K562 (cell line): ENCODE data around the gene NELFA. TPM values are rescaled to one million over a fixed set of nuclear protein-coding genes. Genes with fewer than 3 reads are reported as not detected.

ENCODE experiments used
- ATAC-seq: fragments of 200-7000 bp; cut with Tn5 transposase; 3 replicates; pipeline ENCODE4 v1.9.1; 2020; ENCODE audit warnings: moderate library complexity
- BruUV-seq: library from RNA; stranded (reverse); fragments of 400-500 nt; replicated peaks from 2 replicates; lab custom pipeline; 2021; lab: Mats Ljungman, UMichigan
- CTCF ChIA-PET: fragments of 300-600 bp; formaldehyde crosslinking; extraction: SDS; loops from one replicate; lab custom pipeline; 2021; ENCODE audit warnings: low intra/inter-chr PET ratio; lab: Yijun Ruan, JAX
- POLR2A ChIA-PET: fragments of 300-600, 350-650 bp; sonication (Branson Sonifier 250); formaldehyde crosslinking; extraction: SDS; loops from one replicate; lab custom pipeline; 2021; ENCODE audit warnings: antibody characterized with exemption, inconsistent platforms; lab: Yijun Ruan, JAX
- DNase-seq, 4 experiments: peaks; one replicate each; pipeline versions ENCODE4 v3.0.0 to v3.0.0-alpha.2; 2011 to 2018; ENCODE audit warnings: low spot score in 3 of 4, mixed read lengths in 3 of 4; ENCODE audit errors: extremely low read depth in 1 of 4
- FAIRE-seq: peaks from 2 replicates; lab custom pipeline; 2011; peaks lifted over from hg19 to GRCh38; lab: Jason Lieb, UNC
- H2AFZ ChIP-seq: 2 replicates; pipeline ENCODE4 v1.6.0; 2011; ENCODE audit warnings: low read depth, low read length, control low read depth, inconsistent platforms
- H3K27ac ChIP-seq: fragments of 200-600 bp; 3 replicates; pipeline ENCODE4 v1.8.0; 2011; ENCODE audit warnings: low read depth, mild to moderate bottlenecking, control low read depth, inconsistent platforms, low read length, moderate library complexity, mixed read lengths; ENCODE audit errors: extremely low read depth
- H3K27me3 ChIP-seq, 2 experiments: fragments of 300-600 bp in 1 of 2; 2 replicates in 1 of 2; 3 replicates in 1 of 2; pipeline versions ENCODE4 v1.6.0 to v1.8.0; 2011; ENCODE audit warnings: inconsistent platforms in 2 of 2, low read length in 2 of 2, mild to moderate bottlenecking in 1 of 2, mixed read lengths in 1 of 2, moderate library complexity in 1 of 2; ENCODE audit not compliant: control insufficient read depth in 2 of 2, insufficient read depth in 2 of 2
- H3K36me3 ChIP-seq: fragments of 300-600 bp; 3 replicates; pipeline ENCODE4 v1.8.0; 2011; ENCODE audit warnings: mild to moderate bottlenecking, low read length, inconsistent platforms; ENCODE audit not compliant: control insufficient read depth, insufficient read depth
- H3K4me1 ChIP-seq, 2 experiments: fragments of 200-600 bp in 1 of 2; replicated peaks in 1 of 2; 2 replicates in 1 of 2; 3 replicates in 1 of 2; pipeline versions ENCODE4 v1.5.1 to v1.8.0; 2011; ENCODE audit warnings: inconsistent platforms in 2 of 2, low read length in 2 of 2, mild to moderate bottlenecking in 1 of 2, mixed read lengths in 1 of 2, moderate library complexity in 1 of 2; ENCODE audit not compliant: control insufficient read depth in 2 of 2, insufficient read depth in 2 of 2
- H3K4me2 ChIP-seq: 2 replicates; pipeline ENCODE4 v1.6.1; 2011; ENCODE audit warnings: low read length, control low read depth, inconsistent platforms, mixed read lengths; ENCODE audit not compliant: insufficient read depth
- H3K4me3 ChIP-seq: fragments of 200-600 bp; sonication (generic), shearing (Covaris generic); 2 replicates; pipeline ENCODE4 v1.5.1; 2016; ENCODE audit warnings: control low read depth, inconsistent platforms
- H3K79me2 ChIP-seq: fragments of 200-600 bp; 3 replicates; pipeline ENCODE4 v1.8.0; 2011; ENCODE audit warnings: low read length, inconsistent platforms; ENCODE audit not compliant: control insufficient read depth, insufficient read depth
- H3K9ac ChIP-seq, 2 experiments: 2 replicates each; pipeline versions ENCODE4 v1.6.0 to v1.6.1; 2011; ENCODE audit warnings: low read depth in 2 of 2, low read length in 2 of 2, control low read depth in 1 of 2, inconsistent platforms in 1 of 2, mild to moderate bottlenecking in 1 of 2, mixed read lengths in 1 of 2; ENCODE audit not compliant: insufficient read depth in 1 of 2
- H3K9me1 ChIP-seq: one replicate; pipeline ENCODE4 v1.6.0; 2011; ENCODE audit warnings: inconsistent platforms, mild to moderate bottlenecking, low read length, moderate library complexity; ENCODE audit not compliant: control insufficient read depth, insufficient read depth
- H3K9me3 ChIP-seq: replicated peaks from 2 replicates; pipeline ENCODE4 v1.5.1; 2011; ENCODE audit warnings: low read depth, low read length, inconsistent platforms; ENCODE audit not compliant: control insufficient read depth, insufficient read depth
- H4K20me1 ChIP-seq: replicated peaks from 2 replicates; pipeline ENCODE4 v1.6.1; 2011; ENCODE audit warnings: low read length, inconsistent platforms, mixed read lengths; ENCODE audit not compliant: control insufficient read depth, insufficient read depth
- DLX4 ChIP-seq: fragments of 250-450 bp; sonication (Bioruptor Pico); IDR thresholded peaks from 2 replicates; pipeline ENCODE4 v1.6.1; 2021; ENCODE audit warnings: mild to moderate bottlenecking
- MCM2 ChIP-seq: fragments of 450-650 bp; IDR thresholded peaks from 2 replicates; pipeline ENCODE4 v1.6.1; 2017; ENCODE audit warnings: low read depth, mild to moderate bottlenecking
- MXD1 ChIP-seq: fragments of 250-450 bp; sonication (Bioruptor Pico); IDR thresholded peaks from 2 replicates; pipeline ENCODE4 v1.8.0; 2021; ENCODE audit warnings: borderline replicate concordance, mild to moderate bottlenecking, moderate library complexity; ENCODE audit not compliant: poor library complexity, severe bottlenecking
- PHB2 ChIP-seq: fragments of 450-650 bp; IDR thresholded peaks from 2 replicates; pipeline ENCODE4 v1.6.1; 2017; ENCODE audit warnings: low read depth
- STAT6 ChIP-seq: sonication (generic); formaldehyde crosslinking; IDR thresholded peaks from 2 replicates; pipeline ENCODE4 v1.8.1; 2023; ENCODE audit warnings: mild to moderate bottlenecking, missing genetic modification reagents
- ZBTB49 ChIP-seq: sonication (generic); formaldehyde crosslinking; IDR thresholded peaks from 2 replicates; pipeline ENCODE4 v1.8.0; 2022; ENCODE audit warnings: missing genetic modification reagents, mild to moderate bottlenecking, borderline replicate concordance
- WGBS: fragments of 100-300 bp; shearing (Covaris generic); methylation state at CpG from one replicate; pipeline ENCODE4 v1.1.6; 2016; ENCODE audit warnings: low coverage, mixed read lengths; ENCODE audit not compliant: insufficient coverage; ENCODE audit errors: missing lambda C conversion rate; 5-methylcytosine and 5-hydroxymethylcytosine counted together
- in situ Hi-C: fragments of 300-500 bp; cut with MboI; formaldehyde crosslinking; loops from 4 replicates; pipeline ENCODE4 v1.15.0; 2018; ENCODE audit warnings: inconsistent platforms, mixed read lengths
- intact Hi-C: fragments of 100-400 bp; cut with micrococcal nuclease; formaldehyde crosslinking; loops from 2 replicates; pipeline ENCODE4 v1.14.2; 2022
- polyA plus RNA-seq, 8 experiments: library from polyadenylated mRNA; depleted of rRNA in 4 of 8; stranded (reverse) in 5 of 8; unstranded in 3 of 8; fragments of >200 nt; fragmentation: Nextera tagmentation in 2 of 8; fragmentation: Illumina TruSeq in 1 of 8; extraction: Ambion mirVana in 2 of 8; extraction: Trizol in 1 of 8; gene quantifications; 2 replicates each; pipeline versions ENCODE4 v1.2.1 to v1.2.3, GENCODE V29; 2011 to 2014; ENCODE audit warnings: inconsistent platforms in 1 of 8, missing spikeins in 1 of 8
- total RNA-seq, 7 experiments: library from RNA; depleted of rRNA in 6 of 7; stranded (reverse); fragments of >200 nt in 6 of 7; fragmentation: Illumina TruSeq in 2 of 7; extraction: Trizol in 2 of 7; gene quantifications; 2 replicates each; pipeline versions ENCODE4 v1.2.1 to v1.2.3, GENCODE V29; 2011 to 2021; ENCODE audit warnings: low replicate concordance in 1 of 7

NELFA gene
- total and polyA plus RNA-seq, 9 of the 15 experiments (the other 6 are each of a cell fraction or from before 2014, with no cell fraction given), result 0.76 to 59.6 (median 14.8) TPM

GRCh38 chr4:2042947-2043395, 34.2 kb upstream of the NELFA start:
- H3K36me3 ChIP-seq, result no peaks in the 10 kb centered on the region
- no peak overlapping the region for H2AFZ ChIP-seq
- no peaks in the 10 kb centered on the region for H3K79me2 ChIP-seq
- 64% methylated on average over 6 of the region's 8 CpGs for WGBS
- TF ChIP-seq ZBTB49 (CRISPR knock-in tag) (no peak), MCM2 (no peak), PHB2 (no peak), MXD1 (no peak), STAT6 (no peak), DLX4 (no peak)
- ChIA-PET POLR2A (no interaction called here), CTCF (no interaction called here)
- in situ Hi-C loops, result no loop called here
- no peaks in the 10 kb centered on the region for H4K20me1 ChIP-seq
- H3K4me2 ChIP-seq, result peak overlapping the region; percentile 35
- intact Hi-C loops, result loop anchor here (5.0 kb wide), 1 partner anchor 36 kb away; the partner anchor contains the start of gene NELFA
- no peaks in the 10 kb centered on the region for H3K9me1 ChIP-seq
- H3K27me3 ChIP-seq, result no peaks in the 10 kb centered on the region
- H3K4me1 ChIP-seq, result peaks cover 0 to 58% of the 10 kb centered on the region in 2 experiments; a peak in 2 of 5 replicates
- BruUV-seq, result no TSS peak
- ATAC-seq, result no peak; the same call in 2 of the 3 replicates
- no peaks in the 10 kb centered on the region for H3K9me3 ChIP-seq
- FAIRE-seq, result no peak
- H3K9ac ChIP-seq, result peak overlapping the region in 1 of 2 experiments; percentile 92; a peak in 1 of 4 replicates
- H3K4me3 ChIP-seq, result peak overlapping the region; percentile 68; the same call in 1 of the 2 replicates
- H3K27ac ChIP-seq, result no peak overlapping the region
- no peak for DNase-seq
